GM10266 (cell line): ENCODE data around the gene CMTM3.
"Not testable (repeated sequence)": the region's sequence is repeated elsewhere in the genome, so short reads cannot be mapped to it uniquely, and the experiment has no call there.

Experiments
- DNase-seq: peaks from one replicate; pipeline ENCODE4 v3.0.0; 2012; ENCODE audit errors: extremely low spot score
- TF ChIP-seq, protein P1 (sequence below): IDR thresholded peaks from 2 replicates; pipeline ENCODE4 v1.5.1; 2012; ENCODE audit warnings: mild to moderate bottlenecking, low read depth; ENCODE audit not compliant: control insufficient read depth, insufficient read depth; ENCODE audit errors: missing control alignments

The CMTM3 gene

DNA sequence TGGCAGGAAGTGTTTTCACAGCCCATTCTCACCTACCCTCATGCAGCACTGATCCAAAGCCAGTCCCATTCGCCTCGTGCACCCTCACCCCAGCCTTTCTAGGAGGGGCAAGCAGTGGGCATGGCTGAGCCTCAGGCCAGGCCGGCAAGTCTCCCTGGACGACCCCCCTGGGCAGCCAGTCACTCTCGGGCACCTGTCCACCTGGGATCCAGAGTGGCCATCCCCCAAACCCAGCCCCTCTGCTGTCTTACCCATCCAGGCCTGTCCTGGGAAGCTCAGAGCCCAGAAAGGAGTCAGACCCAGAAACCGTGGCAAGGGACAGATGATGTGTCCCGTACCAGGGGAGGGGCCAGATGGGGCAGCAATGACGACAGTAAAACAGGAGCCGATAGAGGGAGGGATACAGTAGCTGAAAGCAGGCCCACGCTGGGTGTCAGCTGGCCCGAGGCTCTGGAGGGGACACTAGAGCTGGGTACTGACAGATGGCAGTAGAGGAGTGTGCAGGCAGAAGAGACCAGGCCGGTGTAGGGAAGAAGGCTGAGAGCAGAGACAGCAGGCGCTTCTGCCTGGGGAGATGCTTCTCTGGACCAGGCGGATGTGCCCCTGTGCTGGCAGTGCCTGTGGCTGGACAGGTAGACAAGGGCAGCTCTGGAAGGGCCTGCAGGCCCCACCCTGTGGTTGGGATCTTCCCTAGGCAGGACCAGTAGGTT, 5.8 kb downstream of the CMTM3 start:
- DNase-seq, result no peak
- TF ChIP-seq, protein P1, sequence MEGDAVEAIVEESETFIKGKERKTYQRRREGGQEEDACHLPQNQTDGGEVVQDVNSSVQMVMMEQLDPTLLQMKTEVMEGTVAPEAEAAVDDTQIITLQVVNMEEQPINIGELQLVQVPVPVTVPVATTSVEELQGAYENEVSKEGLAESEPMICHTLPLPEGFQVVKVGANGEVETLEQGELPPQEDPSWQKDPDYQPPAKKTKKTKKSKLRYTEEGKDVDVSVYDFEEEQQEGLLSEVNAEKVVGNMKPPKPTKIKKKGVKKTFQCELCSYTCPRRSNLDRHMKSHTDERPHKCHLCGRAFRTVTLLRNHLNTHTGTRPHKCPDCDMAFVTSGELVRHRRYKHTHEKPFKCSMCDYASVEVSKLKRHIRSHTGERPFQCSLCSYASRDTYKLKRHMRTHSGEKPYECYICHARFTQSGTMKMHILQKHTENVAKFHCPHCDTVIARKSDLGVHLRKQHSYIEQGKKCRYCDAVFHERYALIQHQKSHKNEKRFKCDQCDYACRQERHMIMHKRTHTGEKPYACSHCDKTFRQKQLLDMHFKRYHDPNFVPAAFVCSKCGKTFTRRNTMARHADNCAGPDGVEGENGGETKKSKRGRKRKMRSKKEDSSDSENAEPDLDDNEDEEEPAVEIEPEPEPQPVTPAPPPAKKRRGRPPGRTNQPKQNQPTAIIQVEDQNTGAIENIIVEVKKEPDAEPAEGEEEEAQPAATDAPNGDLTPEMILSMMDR, result no peak

DNA sequence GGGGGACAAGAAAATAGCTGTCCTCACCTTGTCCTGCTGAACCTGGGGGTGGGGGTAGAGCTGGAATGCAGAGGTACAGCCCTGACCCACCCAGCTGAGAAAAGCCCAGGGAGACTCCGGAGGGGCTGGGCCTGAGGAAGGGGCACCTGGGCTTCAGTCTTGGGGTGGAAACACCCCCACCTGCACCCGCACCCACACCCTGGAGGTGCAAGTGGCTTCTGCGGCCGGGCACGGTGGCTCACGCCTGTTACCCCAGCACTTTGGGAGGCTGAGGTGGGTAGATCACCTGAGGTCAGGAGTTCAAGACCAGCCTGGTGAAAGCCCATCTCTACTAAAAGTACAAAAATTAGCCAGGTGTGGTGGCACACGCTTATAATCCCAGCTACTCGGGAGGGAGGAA, 7.4 kb downstream of the CMTM3 start:
- not testable (repeated sequence) for DNase-seq

DNA sequence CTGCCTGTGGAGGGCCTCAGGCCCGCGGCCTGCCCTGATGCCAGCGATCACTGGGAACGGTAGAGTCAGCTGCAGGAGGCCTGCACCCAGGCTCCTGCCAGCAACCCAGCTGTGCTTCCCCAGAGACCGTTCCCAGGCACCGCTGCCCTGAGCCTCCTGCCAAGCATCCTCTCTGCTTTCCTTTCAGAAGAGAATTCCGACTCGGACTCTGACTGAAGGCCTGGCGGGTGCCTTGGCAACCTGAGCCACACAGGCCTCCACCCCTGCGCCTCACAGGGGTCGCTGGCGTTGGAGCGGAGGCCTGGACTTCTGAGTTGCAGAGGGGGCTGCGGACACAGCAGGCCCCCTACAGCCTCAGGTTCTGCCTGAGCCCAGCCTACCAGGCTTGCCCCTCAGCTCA, 7.9 kb downstream of the CMTM3 start:
- TF ChIP-seq, protein P1, result no peak
- DNase-seq, result no peak

DNA sequence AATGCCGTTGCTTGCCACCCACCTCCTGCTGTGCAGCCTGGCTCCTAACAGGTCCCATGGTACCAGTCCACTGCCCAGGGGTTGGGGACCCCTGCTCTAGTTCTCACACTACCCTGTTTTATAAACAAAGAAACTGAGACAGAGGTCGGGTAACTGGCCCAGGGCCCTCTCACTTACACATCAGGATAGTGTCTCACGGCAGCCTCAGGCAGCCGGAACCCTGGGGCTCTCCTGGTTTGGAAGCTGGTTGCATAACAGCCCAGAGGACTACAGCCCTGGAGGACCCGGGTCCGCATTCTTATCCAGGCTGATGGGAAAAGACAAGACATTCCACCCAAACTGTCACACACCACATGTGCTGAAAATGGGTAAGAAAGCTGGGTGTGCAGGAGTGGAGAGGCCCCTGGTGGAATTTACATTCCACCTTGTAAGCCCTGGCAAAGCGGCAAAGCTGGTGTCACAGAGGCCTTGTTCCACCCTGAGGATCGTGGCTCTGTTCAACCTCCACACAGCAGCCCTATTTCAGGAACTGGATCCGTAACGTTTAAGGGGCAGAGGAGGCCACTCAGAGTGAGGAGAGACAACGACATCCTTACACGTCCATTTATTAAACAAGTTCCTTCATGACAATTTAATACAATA, 9.8 kb downstream of the CMTM3 start:
- no peak for DNase-seq
- TF ChIP-seq, protein P1, result no peak

DNA sequence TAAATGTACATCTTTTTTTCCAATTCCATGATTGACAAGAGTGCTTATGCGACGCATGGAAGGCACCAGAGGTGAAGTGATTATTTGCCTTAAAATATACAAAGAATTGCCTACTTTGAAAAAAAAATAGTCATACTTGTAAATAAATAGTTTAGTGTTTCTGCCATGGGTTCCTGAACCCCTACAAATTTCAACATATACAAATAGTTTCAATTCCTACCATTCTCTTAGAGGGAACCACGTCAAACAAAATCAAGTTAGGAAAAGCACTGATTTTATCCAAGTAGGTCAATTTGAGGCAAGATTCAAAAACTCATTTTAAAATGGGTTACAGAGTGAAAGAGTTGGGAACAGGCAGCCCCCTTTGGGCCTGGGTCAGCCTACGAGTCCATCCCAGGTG, 11.7 kb downstream of the CMTM3 start:
- no peak for DNase-seq
- TF ChIP-seq, protein P1, result no peak

DNA sequence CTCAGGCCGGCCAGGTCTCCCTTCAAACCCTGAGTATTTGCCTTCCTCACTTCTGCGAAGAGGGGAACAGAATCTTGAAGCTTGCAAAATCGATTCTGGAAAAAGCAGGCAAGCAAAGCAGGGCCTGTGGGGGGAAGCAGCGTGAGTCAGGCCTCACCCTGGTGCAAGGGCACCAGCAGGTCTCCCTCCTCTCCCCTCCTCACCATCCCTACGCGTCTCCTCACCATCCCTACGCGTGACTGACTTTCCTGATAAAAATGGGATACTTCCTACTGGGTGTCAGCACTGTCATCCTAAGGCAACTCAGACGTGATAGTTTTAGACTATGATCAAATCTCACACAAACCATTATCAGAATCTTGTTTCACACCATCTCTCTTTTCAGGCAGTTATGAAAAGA, 12.1 kb downstream of the CMTM3 start:
- no peak for DNase-seq

DNA sequence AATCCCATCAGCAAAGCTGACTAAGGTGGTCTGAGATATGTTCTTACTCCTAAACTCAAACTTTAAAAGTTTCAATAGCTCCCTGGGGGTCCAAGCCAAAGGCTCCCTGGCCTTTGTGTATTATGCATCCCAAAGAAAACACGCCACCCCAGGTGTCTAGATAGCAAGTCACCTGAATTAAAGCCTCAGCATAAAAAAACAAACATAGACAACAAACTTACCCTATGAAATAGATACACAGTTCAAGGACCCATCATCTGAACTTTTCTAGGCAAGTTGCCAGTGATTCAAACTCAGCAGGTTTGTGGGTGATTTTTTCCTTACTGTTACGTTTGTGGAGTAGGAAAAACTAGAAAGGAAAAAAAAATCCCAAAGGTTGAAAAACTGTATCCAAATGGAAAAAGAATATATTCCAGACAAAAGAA, 12.5 kb downstream of the CMTM3 start:
- DNase-seq, result no peak
- TF ChIP-seq, protein P1, result no peak

More for the DNA sequence above, 12.1 kb downstream of the CMTM3 start:
- TF ChIP-seq, protein P1, result no peak
